ENCODE measurements around the gene TBPL1.

The TBPL1 gene

GRCh38 chr6:134034961-134035822 lies 82.2 kb downstream of the TBPL1 start:
- no peak for DNase-seq (ENCODE audit: low read depth)
- no peak for TF ChIP-seq CTCF (IDR thresholded peaks at IDR 0.05; ENCODE audit: low read depth, low read length, missing control alignments)
- H3K4me3 ChIP-seq (ENCODE audit: low read depth, low read length), result no peak overlapping the region

GRCh38 chr6:134035823-134036296 lies 82.8 kb downstream of the TBPL1 start:
- TF ChIP-seq CTCF (IDR thresholded peaks at IDR 0.05; ENCODE audit: low read depth, low read length, missing control alignments), result no peak
- no peak for DNase-seq (ENCODE audit: low read depth)
- no peak overlapping the region for H3K4me3 ChIP-seq (ENCODE audit: low read depth, low read length)

GRCh38 chr6:134039116-134039515 lies 86.1 kb downstream of the TBPL1 start:
- no peak for DNase-seq (ENCODE audit: low read depth)
- TF ChIP-seq CTCF (IDR thresholded peaks at IDR 0.05; ENCODE audit: low read depth, low read length, missing control alignments), result no peak

More at GRCh38 chr6:134039116-134039515, 86.1 kb downstream of the TBPL1 start:
- no peak overlapping the region for H3K4me3 ChIP-seq (ENCODE audit: low read depth, low read length)
